Kidney epithelial cell (primary cell): ENCODE measurements around the gene CLPSL2. TPM values are rescaled to one million over a fixed set of nuclear protein-coding genes. Genes with fewer than 3 reads are reported as not detected.

ENCODE experiments used
- DNase-seq: peaks from one replicate; pipeline ENCODE4 v3.0.0-alpha.2; 2010; ENCODE audit warnings: low read depth
- H3K27me3 ChIP-seq: 2 replicates; pipeline ENCODE4 v1.6.0; 2011; ENCODE audit warnings: low read length; ENCODE audit not compliant: control insufficient read depth, insufficient read depth
- H3K36me3 ChIP-seq: 2 replicates; pipeline ENCODE4 v1.5.1; 2011; ENCODE audit warnings: low read length; ENCODE audit not compliant: control insufficient read depth, insufficient read depth
- H3K4me3 ChIP-seq: 2 replicates; pipeline ENCODE4 v1.5.1; 2011; ENCODE audit warnings: low read depth, mild to moderate bottlenecking, control low read depth, low read length
- total RNA-seq: library from RNA; depleted of rRNA; stranded (reverse); fragments of >200 nt; gene quantifications from 2 replicates; pipeline ENCODE4 v1.2.3, GENCODE V29; 2015
- TF ChIP-seq, protein P1 (sequence below): IDR thresholded peaks from 2 replicates; pipeline ENCODE4 v1.5.1; 2011; ENCODE audit warnings: mild to moderate bottlenecking, moderate library complexity, low read length, control low read depth, inconsistent platforms; ENCODE audit not compliant: insufficient read depth, poor library complexity, severe bottlenecking

The CLPSL2 gene
- total RNA-seq, 1 donor from 2014 or later: not detected

DNA sequence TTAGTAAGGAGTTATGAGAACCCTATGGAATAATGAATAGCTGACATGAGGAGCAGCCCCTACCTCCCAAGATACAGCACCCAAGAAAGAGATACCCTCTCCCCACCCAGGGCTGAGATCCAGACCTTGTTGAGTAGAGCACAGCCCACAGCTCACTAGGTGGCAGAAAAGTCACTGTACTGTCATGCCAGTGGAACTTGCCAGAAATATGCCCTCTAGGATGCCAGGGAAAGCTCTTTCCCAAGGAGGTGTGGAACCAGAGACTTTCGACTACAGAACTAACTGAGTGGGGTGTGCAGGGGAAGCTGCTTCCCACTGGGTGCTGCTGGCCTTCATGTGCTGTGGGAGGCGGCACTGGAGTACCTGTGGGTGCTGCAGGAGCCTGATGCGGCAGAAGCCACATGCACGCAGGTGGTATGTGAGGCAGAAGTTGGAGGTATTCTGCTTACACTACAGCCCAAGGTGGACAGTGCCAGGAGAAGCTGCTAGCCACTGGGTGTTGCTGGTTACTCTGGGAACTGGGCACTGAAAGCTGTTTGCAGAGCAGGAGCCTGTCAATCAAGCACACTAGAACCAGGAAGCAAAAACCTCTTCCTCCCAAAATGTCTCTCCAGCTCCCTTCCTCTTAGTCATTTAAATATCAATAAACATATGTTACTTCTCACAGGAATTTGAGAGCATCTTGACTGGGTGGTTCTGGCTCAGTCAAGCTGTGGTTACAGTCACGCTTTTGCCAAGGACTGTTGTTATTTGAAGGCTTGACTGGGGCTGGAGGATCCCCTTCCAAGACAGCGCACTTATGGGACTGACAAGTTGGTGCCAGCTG lies 21.7 kb upstream of the CLPSL2 start:
- DNase-seq: no peak
- Histone ChIP-seq H3K27me3 (no peaks in the 10 kb centered on the region), H3K36me3 (no peaks in the 10 kb centered on the region), H3K4me3 (no peak overlapping the region)
- TF ChIP-seq, protein P1, sequence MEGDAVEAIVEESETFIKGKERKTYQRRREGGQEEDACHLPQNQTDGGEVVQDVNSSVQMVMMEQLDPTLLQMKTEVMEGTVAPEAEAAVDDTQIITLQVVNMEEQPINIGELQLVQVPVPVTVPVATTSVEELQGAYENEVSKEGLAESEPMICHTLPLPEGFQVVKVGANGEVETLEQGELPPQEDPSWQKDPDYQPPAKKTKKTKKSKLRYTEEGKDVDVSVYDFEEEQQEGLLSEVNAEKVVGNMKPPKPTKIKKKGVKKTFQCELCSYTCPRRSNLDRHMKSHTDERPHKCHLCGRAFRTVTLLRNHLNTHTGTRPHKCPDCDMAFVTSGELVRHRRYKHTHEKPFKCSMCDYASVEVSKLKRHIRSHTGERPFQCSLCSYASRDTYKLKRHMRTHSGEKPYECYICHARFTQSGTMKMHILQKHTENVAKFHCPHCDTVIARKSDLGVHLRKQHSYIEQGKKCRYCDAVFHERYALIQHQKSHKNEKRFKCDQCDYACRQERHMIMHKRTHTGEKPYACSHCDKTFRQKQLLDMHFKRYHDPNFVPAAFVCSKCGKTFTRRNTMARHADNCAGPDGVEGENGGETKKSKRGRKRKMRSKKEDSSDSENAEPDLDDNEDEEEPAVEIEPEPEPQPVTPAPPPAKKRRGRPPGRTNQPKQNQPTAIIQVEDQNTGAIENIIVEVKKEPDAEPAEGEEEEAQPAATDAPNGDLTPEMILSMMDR: no peak

DNA sequence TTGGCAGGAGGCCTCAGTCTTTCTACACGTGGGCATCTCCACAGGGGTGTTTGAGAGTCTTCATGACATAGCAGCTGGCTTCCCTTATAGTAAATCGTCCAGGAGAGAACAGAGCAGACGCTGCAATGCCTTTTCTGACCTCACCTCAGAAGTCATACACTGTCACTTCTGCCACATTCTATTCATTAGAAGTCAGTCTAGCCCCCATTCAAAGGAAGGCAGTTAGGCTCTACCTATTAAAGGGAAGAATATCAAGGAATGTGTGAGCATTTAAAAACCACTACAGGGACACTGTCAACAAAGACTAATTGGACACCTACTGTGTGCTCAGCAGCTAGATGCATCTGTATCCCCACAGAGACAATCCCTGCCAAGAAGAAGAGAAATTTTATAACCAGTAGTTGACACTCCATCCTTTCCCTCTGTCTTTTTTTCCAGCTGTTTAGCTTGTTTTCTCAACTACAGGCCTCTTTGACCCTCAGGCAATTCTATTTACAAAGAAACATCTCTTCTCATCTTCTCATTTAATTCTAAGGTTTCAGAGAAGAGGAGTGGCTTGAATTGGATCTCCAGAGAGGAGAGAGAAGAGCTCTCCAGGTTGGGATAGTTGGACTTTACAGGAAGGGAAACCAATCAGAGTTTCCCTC lies 21.0 kb upstream of the CLPSL2 start:
- no peaks in the 10 kb centered on the region for H3K36me3 ChIP-seq
- TF ChIP-seq, protein P1: no peak
- no peak overlapping the region for H3K4me3 ChIP-seq

DNA sequence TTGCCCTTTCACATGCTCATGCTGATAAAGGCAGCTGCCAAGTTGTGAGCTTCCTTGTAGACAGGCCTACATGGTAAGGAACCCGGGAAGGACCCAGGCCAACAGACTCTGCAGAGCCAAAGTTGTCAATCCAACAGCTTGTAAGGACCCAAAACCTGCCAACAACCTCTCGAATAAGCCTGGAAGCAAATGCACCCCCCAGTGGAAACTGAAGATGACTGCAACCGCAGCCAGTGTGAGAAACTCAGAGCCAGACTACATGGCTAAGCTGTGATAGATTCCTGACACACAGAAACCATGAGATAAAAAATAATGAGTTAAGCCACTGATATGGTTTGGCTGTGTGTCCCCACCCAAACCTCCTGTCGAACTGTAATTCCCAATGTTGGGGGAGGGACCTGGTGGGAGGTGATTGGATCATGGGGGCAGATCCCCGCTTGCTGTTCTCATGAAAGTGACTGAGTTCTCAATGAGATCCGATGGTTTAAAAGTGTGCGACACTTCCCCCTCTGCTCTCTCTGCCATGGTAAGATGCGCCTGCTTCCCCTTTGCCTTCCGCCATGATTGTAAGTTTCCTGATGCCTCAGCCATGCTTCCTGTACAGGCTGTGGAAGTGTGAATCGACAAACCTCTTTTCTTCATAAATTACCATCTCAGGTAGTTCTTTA lies 18.8 kb upstream of the CLPSL2 start:
- no peak for DNase-seq
- Histone ChIP-seq H3K27me3 (no peaks in the 10 kb centered on the region), H3K36me3 (no peaks in the 10 kb centered on the region), H3K4me3 (no peak overlapping the region)
- TF ChIP-seq, protein P1: peak; percentile 40

More for the DNA sequence above, 21.0 kb upstream of the CLPSL2 start:
- DNase-seq: no peak
- H3K27me3 ChIP-seq: no peaks in the 10 kb centered on the region

DNA sequence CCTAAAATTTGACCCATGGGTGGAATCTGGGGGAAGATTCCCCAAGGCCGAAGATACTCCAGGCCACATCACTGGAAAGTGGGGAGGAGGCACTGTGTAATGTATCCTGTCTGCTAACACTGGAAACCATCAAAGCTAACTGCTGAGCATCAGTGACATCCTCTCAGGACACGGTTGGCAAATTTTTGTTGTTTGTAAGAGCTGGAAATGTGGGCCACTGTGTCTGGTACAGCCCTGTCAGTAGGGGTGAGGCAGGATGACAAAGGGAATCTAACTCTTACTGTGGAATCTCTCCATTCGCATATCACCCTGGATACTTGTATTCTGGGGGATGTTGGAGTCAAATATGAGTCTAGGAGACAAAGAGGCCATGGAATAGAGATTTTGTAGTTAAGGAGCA lies 17.0 kb upstream of the CLPSL2 start:
- TF ChIP-seq, protein P1: no peak
- no peak for DNase-seq
- H3K36me3 ChIP-seq: no peaks in the 10 kb centered on the region
- peaks cover 10% of the 10 kb centered on the region for H3K27me3 ChIP-seq
- no peak overlapping the region for H3K4me3 ChIP-seq

- H3K36me3 ChIP-seq: no peaks in the 10 kb centered on the region
- H3K4me3 ChIP-seq: no peak overlapping the region
- DNase-seq: no peak
- peaks cover 15% of the 10 kb centered on the region for H3K27me3 ChIP-seq
- TF ChIP-seq, protein P1: no peak
Observed at GRCh38 chr6:35765739-35766138, 10.7 kb upstream of the CLPSL2 start.
